KMS-11 (cell line): ENCODE results near the gene SMARCD2.
A peak's percentile ranks its signal among the peaks of the same experiment; 100 is the strongest.
"Not testable (repeated sequence)": the region's sequence is repeated elsewhere in the genome, so short reads cannot be mapped to it uniquely, and the experiment has no call there.

Experiments
- H2AFZ ChIP-seq: fragments of 200-600 bp; sonication (generic); 2 replicates; pipeline ENCODE4 v1.6.1; 2016; ENCODE audit warnings: antibody characterized with exemption, mixed run types, low read depth
- H3K27ac ChIP-seq: fragments of 200-600 bp; sonication (generic); 2 replicates; pipeline ENCODE4 v1.6.1; 2016; ENCODE audit warnings: mild to moderate bottlenecking, mixed run types
- H3K27me3 ChIP-seq: fragments of 200-600 bp; sonication (generic); 2 replicates; pipeline ENCODE4 v1.6.1; 2017; ENCODE audit warnings: mild to moderate bottlenecking, low read depth, mixed run types, moderate library complexity; ENCODE audit not compliant: insufficient read depth
- H3K36me3 ChIP-seq: fragments of 200-600 bp; sonication (generic); 2 replicates; pipeline ENCODE4 v1.6.1; 2017; ENCODE audit warnings: mild to moderate bottlenecking, mixed run types; ENCODE audit not compliant: insufficient read depth
- H3K4me1 ChIP-seq: fragments of 200-600 bp; sonication (generic); 2 replicates; pipeline ENCODE4 v1.6.1; 2016; ENCODE audit warnings: mild to moderate bottlenecking, low read depth, mixed run types; ENCODE audit not compliant: poor library complexity, severe bottlenecking
- H3K4me2 ChIP-seq: fragments of 200-600 bp; sonication (generic); 2 replicates; pipeline ENCODE4 v1.7.0; 2016; ENCODE audit warnings: mild to moderate bottlenecking, mixed run types
- H3K4me3 ChIP-seq: fragments of 200-600 bp; sonication (generic); IDR thresholded peaks from 2 replicates; pipeline ENCODE4 v1.6.1; 2017; ENCODE audit warnings: low read depth, low read length, mixed read lengths; ENCODE audit not compliant: insufficient read depth
- H3K79me2 ChIP-seq: fragments of 200-600 bp; sonication (generic); 2 replicates; pipeline ENCODE4 v1.6.1; 2016; ENCODE audit warnings: low read depth, mixed run types; ENCODE audit not compliant: insufficient read depth
- H3K9ac ChIP-seq: fragments of 200-600 bp; sonication (generic); 2 replicates; pipeline ENCODE4 v1.6.1; 2016; ENCODE audit warnings: mild to moderate bottlenecking, mixed run types
- H4K20me1 ChIP-seq: fragments of 200-600 bp; sonication (generic); 2 replicates; pipeline ENCODE4 v1.6.1; 2016; ENCODE audit warnings: mild to moderate bottlenecking, mixed run types; ENCODE audit not compliant: insufficient read depth
- TF ChIP-seq, protein P1 (sequence below): fragments of 200-600 bp; sonication (generic); conservative IDR thresholded peaks from 2 replicates; pipeline ENCODE4 v1.6.1; 2017; ENCODE audit warnings: low read depth, mild to moderate bottlenecking, antibody characterized with exemption, low read length, moderate library complexity, mixed read lengths

Gene SMARCD2

DNA sequence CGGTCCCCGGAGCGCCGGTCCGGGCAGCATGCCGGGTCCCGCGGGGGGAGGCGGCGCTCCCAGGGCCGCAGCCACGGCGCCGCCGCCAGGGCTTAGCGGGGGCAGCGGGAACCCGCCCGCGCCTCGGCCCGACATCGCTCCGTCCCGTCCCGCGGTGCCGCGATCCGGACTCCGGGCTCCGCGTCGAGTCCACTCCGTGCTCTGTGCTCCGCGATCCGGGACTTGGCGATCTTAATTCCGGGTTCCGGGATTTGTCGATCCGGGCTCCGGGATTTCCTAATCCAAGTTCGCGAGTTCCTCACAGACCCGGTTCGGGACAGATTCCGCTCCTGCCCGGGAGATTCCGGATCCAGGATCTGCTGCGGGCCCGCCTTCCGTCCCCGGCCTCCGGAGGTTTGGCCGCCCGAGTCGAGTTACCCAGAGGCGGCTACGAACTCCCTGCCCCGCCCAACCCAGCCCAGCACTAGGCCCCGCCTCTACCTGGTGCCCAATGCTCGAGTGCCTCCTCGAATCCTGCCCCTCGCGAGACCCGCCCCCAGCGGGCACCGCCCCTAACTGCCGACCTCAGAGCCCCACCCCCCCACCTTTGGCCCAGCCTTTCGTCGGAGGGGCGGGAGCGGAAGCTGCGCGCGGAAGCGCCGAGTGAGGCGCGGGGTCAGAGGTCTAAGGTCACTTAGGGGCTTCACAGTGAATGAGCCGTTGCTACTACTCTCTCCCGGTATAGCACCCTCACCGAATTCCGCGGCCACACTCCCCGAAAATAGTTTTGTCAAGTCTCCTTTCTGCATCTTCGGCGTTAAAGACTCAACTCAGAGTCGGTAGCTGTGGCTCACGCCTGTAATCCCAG lies at the start of gene SMARCD2:
Gene SMARCD2, minus strand, starts transcription at position 146 of the 847 bp plus-strand sequence. Its CDS starts 11 bp downstream, at position 135.
- Histone ChIP-seq H4K20me1 (no peaks in the 10 kb centered on the region), H3K4me3 (no peak within 1 kb of the TSS), H3K27me3 (no peaks in the 10 kb centered on the region), H3K79me2 (peaks cover 45% of the 10 kb centered on the region), H3K9ac (peak within 1 kb of the TSS; percentile 84), H3K27ac (peak within 1 kb of the TSS; percentile 65), H2AFZ (peak within 1 kb of the TSS; percentile 97), H3K4me2 (peak within 1 kb of the TSS; percentile 90), H3K4me1 (peaks cover 38% of the 10 kb centered on the region), H3K36me3 (no peaks in the 10 kb centered on the region)
- TF ChIP-seq, protein P1, sequence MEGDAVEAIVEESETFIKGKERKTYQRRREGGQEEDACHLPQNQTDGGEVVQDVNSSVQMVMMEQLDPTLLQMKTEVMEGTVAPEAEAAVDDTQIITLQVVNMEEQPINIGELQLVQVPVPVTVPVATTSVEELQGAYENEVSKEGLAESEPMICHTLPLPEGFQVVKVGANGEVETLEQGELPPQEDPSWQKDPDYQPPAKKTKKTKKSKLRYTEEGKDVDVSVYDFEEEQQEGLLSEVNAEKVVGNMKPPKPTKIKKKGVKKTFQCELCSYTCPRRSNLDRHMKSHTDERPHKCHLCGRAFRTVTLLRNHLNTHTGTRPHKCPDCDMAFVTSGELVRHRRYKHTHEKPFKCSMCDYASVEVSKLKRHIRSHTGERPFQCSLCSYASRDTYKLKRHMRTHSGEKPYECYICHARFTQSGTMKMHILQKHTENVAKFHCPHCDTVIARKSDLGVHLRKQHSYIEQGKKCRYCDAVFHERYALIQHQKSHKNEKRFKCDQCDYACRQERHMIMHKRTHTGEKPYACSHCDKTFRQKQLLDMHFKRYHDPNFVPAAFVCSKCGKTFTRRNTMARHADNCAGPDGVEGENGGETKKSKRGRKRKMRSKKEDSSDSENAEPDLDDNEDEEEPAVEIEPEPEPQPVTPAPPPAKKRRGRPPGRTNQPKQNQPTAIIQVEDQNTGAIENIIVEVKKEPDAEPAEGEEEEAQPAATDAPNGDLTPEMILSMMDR: no peak

DNA sequence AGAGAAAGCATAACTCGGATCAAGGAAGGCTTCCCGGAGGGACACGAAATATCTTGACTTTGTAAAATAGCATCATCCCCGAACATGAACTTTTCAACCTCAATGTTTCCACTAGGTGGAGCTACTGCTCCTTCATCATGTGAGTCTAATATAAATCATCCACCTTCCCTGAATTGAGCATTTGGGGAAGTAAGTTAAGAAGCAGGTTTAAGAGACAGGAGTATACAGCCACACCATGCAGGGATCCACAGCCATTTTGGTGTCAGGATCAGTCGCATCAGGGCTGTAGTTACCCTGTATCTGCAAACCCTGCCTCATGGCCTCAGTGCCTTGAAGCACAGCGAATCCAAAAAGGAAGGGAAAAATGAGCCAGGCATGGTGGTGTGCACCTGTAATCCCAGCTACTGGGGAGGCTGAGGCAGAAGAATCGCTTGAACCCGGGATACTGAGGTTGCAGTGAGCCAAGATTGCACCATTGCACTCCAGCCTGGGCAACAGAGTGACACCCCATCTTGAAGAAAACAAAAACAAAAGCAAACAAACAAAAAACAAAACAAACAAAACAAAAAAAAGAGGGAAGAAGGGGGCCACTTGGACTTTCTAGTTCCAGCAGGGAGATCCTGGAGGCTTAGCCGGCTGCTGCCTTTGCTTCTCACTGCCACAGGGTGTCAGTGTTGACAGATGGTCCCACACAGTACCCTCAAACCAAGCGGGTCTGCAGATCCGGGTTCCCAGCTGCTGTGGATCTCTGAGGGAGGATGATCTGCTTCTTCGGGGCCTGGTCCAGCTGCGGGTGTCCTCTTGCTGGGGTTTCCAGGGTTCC lies 46.8 kb upstream of the SMARCD2 start:
- H3K4me2 ChIP-seq, H3K4me1 ChIP-seq, H4K20me1 ChIP-seq, H3K4me3 ChIP-seq, H2AFZ ChIP-seq, H3K36me3 ChIP-seq, H3K79me2 ChIP-seq, H3K27me3 ChIP-seq, H3K9ac ChIP-seq, H3K27ac ChIP-seq: not testable (repeated sequence)
- TF ChIP-seq, protein P1: peak; percentile 72

DNA sequence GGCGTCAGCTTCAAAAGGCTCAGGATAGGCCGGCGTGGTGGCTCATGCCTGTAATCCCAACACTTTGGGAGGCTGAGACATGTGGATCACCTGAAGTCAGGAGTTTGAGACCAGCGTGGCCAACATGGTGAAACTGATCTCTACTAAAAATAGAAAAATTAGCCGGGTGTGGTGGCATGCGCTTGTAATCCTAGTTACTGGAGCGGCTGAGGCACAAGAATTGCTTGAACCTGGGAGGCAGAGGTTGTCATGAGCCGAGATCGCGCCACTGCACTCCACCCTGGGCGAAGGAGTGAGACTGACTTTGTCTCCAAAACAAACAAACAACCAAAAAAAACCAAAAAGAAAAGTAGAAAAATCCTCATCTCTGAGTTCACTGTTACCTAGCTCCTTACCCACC lies 42.6 kb upstream of the SMARCD2 start:
- H3K4me3 ChIP-seq, H2AFZ ChIP-seq, H3K27ac ChIP-seq, H4K20me1 ChIP-seq, H3K79me2 ChIP-seq, H3K4me2 ChIP-seq, H3K9ac ChIP-seq, H3K36me3 ChIP-seq, H3K4me1 ChIP-seq: not testable (repeated sequence)
- H3K27me3 ChIP-seq: peaks cover 12% of the 10 kb centered on the region

DNA sequence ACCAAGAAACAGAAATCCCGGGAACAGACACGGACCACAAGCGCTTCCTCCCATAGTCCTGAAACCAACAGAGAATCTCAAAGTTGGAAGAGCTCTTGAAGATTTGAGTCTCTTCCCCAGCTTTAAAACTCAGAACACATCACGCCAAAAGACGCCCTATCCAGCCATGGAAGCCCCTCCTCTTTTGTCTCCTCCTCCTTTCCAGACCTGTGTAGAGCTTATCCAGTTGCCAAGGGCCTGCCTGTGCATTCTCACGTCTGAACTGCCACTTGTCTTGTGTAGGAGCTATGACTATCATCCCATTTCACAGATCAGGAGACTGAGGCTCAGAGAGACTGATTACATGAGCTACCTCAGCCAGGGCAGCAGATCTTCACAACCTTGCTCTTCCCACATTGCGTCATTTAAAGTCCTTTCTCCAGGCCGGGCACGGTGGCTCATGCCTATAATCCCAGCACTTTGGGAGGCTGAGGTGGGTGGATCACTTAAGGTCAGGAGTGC lies 40.2 kb upstream of the SMARCD2 start:
- peaks cover 26% of the 10 kb centered on the region for H3K27me3 ChIP-seq
- H3K9ac ChIP-seq, H3K4me1 ChIP-seq, H4K20me1 ChIP-seq, H3K27ac ChIP-seq, H2AFZ ChIP-seq, H3K4me2 ChIP-seq, H3K36me3 ChIP-seq, H3K79me2 ChIP-seq, H3K4me3 ChIP-seq: not testable (repeated sequence)

DNA sequence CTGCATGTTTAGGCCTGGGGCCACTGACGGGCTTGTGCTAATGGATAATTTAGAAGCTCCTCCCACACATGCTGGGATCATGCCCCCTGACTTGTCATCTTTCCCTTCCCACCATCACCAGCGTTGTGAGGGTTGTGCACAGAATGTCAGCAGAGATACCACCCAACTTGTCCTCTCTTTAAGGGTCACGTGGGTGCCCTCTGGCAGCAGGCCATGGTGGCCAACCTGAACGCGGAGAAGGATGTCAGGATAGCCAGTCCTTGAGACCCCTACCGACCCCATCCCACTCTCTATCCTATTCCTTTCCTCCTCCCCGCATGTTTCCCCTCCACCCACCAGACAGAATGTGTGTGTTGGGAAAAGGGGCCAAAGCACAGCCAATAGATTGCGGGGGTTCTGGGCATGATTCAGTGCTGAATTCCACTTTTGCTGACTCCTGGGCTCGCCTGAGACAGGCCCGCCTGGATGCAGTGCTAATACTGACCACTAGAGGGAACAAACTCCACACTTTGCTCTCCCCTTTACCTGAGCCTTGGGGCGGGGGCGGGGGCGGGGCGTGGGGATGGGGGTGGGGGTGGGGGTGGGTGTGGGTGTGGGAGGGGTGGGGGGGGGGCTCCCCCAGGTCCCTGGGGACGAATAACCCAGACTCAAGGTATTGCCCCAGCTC lies 39.6 kb upstream of the SMARCD2 start, which contains the start of gene GH2:
Gene GH2, minus strand, starts transcription at position 10 of the 667 bp plus-strand sequence. CDS start 143 bp downstream, outside the sequence.
- no peak within 1 kb of the TSS for H3K27ac ChIP-seq
- H3K36me3 ChIP-seq: no peaks in the 10 kb centered on the region
- no peak within 1 kb of the TSS for H2AFZ ChIP-seq
- H3K27me3 ChIP-seq: peaks cover 32% of the 10 kb centered on the region
- TF ChIP-seq, protein P1: peak; percentile 80
- no peaks in the 10 kb centered on the region for H4K20me1 ChIP-seq
- H3K4me1 ChIP-seq: no peaks in the 10 kb centered on the region
- no peak within 1 kb of the TSS for H3K4me2 ChIP-seq
- H3K4me3 ChIP-seq: no peak within 1 kb of the TSS
- H3K9ac ChIP-seq: no peak within 1 kb of the TSS
- no peaks in the 10 kb centered on the region for H3K79me2 ChIP-seq

DNA sequence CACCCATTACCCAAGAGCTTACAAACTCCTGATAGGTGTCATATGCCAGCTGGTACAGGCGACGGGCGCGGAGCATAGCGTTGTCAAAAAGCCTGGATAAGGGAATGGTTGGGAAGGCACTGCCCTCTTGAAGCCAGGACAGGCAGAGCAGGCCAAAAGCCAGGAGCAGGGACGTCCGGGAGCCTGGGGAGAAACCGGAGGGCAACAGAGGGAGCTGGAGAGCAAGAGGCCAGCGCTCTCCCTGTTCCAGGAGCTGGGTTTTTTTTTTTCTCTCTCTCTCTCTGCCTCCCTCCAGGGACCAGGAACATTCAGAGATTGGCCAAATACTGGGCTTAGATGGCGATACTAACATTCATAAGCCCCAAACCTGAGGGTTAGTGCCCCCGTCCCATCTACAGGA lies 38.9 kb upstream of the SMARCD2 start:
- H3K27me3 ChIP-seq: peaks cover 37% of the 10 kb centered on the region
- H3K79me2 ChIP-seq, H3K27ac ChIP-seq, H2AFZ ChIP-seq, H3K9ac ChIP-seq, H3K4me2 ChIP-seq, H3K4me1 ChIP-seq, H4K20me1 ChIP-seq, H3K4me3 ChIP-seq, H3K36me3 ChIP-seq: not testable (repeated sequence)
